BJ (cell line): ENCODE results near the gene NUDT3. TPM values are rescaled to one million over a fixed set of nuclear protein-coding genes. Genes with fewer than 3 reads are reported as not detected.

Experiments used
- CTCF ChIA-PET: fragments of 350-600 bp; formaldehyde crosslinking; extraction: SDS; loops from one replicate; lab custom pipeline; 2021; ENCODE audit warnings: antibody characterized with exemption, inconsistent platforms; lab: Yijun Ruan, JAX
- POLR2A ChIA-PET: fragments of 300-600 bp; sonication (Branson Sonifier 250); formaldehyde crosslinking; extraction: SDS; loops from one replicate; lab custom pipeline; 2021; ENCODE audit warnings: antibody characterized with exemption; lab: Charles Lee
- DNase-seq: peaks from one replicate; pipeline ENCODE4 v3.0.0-alpha.2; 2011; ENCODE audit warnings: low read depth
- H3K27me3 ChIP-seq: 2 replicates; pipeline ENCODE4 v1.6.0; 2011; ENCODE audit warnings: low read length; ENCODE audit not compliant: control insufficient read depth, insufficient read depth
- H3K36me3 ChIP-seq: 2 replicates; pipeline ENCODE4 v1.5.1; 2011; ENCODE audit warnings: low read length; ENCODE audit not compliant: control insufficient read depth, insufficient read depth
- H3K4me3 ChIP-seq: 2 replicates; pipeline ENCODE4 v1.5.1; 2011; ENCODE audit warnings: low read depth, mild to moderate bottlenecking, control low read depth, low read length
- polyA plus RNA-seq: library from polyadenylated mRNA; depleted of rRNA; stranded (reverse); fragments of >200 nt; gene quantifications from 2 replicates; pipeline ENCODE4 v1.2.3, GENCODE V29; 2011; rRNA removed
- small RNA-seq: library from RNA; depleted of rRNA; stranded (forward); fragments of <200 nt; gene quantifications from one replicate; pipeline ENCODE3, GENCODE V24; 2012; ENCODE audit warnings: low replicate concordance, low read depth; ENCODE audit not compliant: insufficient read length
- TF ChIP-seq, protein P1 (sequence below): IDR thresholded peaks from 2 replicates; pipeline ENCODE4 v1.5.1; 2011; ENCODE audit warnings: low read depth, mild to moderate bottlenecking, control low read depth, inconsistent platforms, low read length, moderate library complexity; ENCODE audit not compliant: insufficient read depth

NUDT3 gene
- polyA plus RNA-seq, 1 experiment: 9.6 TPM

DNA sequence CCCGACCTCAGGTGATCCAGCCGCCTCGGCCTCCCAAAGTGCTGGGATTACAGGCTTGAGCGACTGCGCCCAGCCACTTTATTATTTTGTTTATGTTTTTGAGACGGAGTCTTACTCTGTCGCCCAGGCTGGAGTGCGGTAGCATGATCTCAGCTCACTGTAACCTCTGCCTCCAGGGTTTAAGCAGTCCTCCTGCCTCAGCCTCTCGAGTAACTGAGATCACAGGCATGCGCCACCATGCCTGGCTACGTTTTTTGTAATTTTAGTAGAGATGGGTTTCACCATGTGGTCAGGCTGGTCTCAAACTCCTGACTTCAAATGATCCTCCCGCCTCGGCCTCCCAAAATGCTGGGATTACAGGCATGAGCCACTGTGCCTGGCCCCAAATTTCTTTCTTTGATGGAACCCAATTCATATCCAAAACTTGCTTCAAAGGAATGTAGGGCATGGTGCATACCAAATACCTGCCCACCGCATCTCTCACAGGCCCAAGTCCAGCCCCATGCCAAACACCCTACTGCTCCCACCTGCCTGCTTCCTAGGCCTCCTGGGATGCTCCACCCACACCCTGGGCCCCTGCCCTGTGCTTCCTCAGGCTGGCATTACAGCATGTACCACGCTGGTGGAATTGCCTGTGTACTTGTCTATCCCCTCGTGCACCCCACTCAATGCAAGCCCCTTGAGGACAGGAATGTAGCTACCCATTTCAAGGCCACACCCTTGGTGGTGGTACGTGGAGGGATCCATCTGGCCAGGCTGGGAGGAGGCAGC is 160.7 kb downstream of the NUDT3 start:
- H3K27me3 ChIP-seq: no peaks in the 10 kb centered on the region
- DNase-seq: no peak
- POLR2A ChIA-PET: no interaction called here
- TF ChIP-seq, protein P1, sequence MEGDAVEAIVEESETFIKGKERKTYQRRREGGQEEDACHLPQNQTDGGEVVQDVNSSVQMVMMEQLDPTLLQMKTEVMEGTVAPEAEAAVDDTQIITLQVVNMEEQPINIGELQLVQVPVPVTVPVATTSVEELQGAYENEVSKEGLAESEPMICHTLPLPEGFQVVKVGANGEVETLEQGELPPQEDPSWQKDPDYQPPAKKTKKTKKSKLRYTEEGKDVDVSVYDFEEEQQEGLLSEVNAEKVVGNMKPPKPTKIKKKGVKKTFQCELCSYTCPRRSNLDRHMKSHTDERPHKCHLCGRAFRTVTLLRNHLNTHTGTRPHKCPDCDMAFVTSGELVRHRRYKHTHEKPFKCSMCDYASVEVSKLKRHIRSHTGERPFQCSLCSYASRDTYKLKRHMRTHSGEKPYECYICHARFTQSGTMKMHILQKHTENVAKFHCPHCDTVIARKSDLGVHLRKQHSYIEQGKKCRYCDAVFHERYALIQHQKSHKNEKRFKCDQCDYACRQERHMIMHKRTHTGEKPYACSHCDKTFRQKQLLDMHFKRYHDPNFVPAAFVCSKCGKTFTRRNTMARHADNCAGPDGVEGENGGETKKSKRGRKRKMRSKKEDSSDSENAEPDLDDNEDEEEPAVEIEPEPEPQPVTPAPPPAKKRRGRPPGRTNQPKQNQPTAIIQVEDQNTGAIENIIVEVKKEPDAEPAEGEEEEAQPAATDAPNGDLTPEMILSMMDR: no peak
- CTCF ChIA-PET: interaction anchor here (1.3 kb wide), 1 partner anchor 13 kb away, joined by 3 read pairs; no protein-coding TSS in a partner anchor
- H3K4me3 ChIP-seq: no peak overlapping the region
- H3K36me3 ChIP-seq: no peaks in the 10 kb centered on the region

DNA sequence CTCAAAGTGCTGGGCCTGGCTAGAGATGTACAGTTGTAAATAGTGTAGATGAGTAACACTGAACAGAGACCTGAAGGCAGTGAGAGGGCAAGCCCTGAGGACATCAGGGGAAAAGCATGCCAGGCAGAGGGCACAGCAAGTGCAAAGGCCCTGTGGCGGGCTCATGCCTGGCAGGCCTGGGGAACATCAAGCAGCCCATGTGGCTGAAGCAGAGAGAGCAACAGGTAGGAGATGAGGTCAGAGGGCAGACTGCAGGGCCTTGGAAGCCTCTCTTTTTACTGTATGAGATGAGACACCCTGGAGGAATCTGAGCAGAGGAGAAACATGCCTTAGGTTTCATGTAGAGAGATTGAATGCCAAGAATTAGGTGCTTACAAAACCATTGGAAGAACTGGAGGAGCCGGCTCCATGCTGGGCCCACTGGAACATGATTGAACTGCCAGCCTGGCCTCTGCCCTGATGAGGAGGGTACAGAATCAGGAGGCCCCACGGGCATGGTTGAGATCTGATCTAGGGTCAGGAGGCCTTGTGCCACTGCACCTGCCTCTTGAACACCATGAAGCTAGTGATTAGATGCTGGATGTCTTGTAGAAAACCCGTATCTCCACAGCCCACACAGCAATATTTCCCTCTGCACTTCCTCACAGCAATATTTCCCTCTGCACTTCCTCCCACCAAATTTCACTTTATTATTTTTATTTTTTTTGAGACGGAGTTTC is 161.7 kb downstream of the NUDT3 start:
- H3K36me3 ChIP-seq: no peaks in the 10 kb centered on the region
- ChIA-PET POLR2A (no interaction called here), CTCF (interaction anchor here (0.7 kb wide), 1 partner anchor 12 kb away, joined by 3 read pairs; no protein-coding TSS in a partner anchor)
- DNase-seq: no peak
- H3K27me3 ChIP-seq: no peaks in the 10 kb centered on the region
- TF ChIP-seq, protein P1: no peak
- H3K4me3 ChIP-seq: no peak overlapping the region

DNA sequence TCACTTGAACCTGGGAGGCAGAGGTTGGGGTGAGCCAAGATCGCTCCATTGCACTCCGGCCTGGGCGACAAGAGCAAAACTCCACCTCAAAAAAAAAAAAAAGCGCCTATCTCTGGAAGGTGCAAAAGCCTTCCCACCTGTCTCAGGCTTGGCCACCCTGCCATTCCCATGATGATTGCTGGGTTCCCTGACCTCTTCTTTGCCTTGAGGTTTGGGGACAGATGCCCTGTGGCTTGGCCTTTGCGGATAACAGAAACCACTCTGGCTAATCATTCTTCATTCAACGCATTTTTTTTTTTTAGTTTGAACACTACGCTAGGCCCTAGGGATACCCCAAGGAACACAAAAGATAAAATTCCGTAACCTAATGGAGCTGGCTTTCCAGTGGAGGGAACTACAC is 162.6 kb downstream of the NUDT3 start:
- POLR2A ChIA-PET: no interaction called here
- TF ChIP-seq, protein P1: no peak
- H3K4me3 ChIP-seq: no peak overlapping the region
- H3K36me3 ChIP-seq: no peaks in the 10 kb centered on the region
- CTCF ChIA-PET: interaction anchor here (0.7 to 1.3 kb wide), 2 partner anchors 13 to 20 kb away, joined by 3 to 4 read pairs; no protein-coding TSS in a partner anchor
- no peak for DNase-seq
- no peaks in the 10 kb centered on the region for H3K27me3 ChIP-seq

Small RNA genes lying within 50 kb of the gene (small RNA-seq; reads per million reads assigned to genes)
- not detected for gene MIR6835

Other genes with a start within 250 kb of the NUDT3 start
- 0.02 and 0.06 TPM in 2 replicates for gene GRM4, start 246.6 kb downstream of the NUDT3 start, polyA plus RNA-seq
- gene HMGA1, start 155.8 kb downstream of the NUDT3 start, polyA plus RNA-seq: 84.1 and 168 TPM in 2 replicates
- 16.3 and 29.5 TPM in 2 replicates for gene SMIM29, start 143.7 kb downstream of the NUDT3 start, polyA plus RNA-seq
- 2,590 and 3,048 TPM in 2 replicates for gene RPS10, start 33.4 kb upstream of the NUDT3 start, polyA plus RNA-seq
- gene PACSIN1, start 73.4 kb upstream of the NUDT3 start, polyA plus RNA-seq: 0.02 and 0.04 TPM in 2 replicates
- gene SPDEF, start 163.7 kb upstream of the NUDT3 start, polyA plus RNA-seq: not detected in 2 replicates